PC-9 (cell line): ENCODE data around the gene CDHR2.

Experiments used
- EZH2 ChIP-seq: fragments of 200-600 bp; sonication (generic); IDR thresholded peaks from 2 replicates; pipeline ENCODE4 v1.8.0; 2017; ENCODE audit warnings: antibody characterized with exemption, low read depth
- TF ChIP-seq, protein P1 (sequence below): fragments of 200-600 bp; sonication (generic); conservative IDR thresholded peaks from 2 replicates; pipeline ENCODE4 v1.6.1; 2017; ENCODE audit warnings: mixed run types, antibody characterized with exemption, mild to moderate bottlenecking, moderate library complexity

DNA sequence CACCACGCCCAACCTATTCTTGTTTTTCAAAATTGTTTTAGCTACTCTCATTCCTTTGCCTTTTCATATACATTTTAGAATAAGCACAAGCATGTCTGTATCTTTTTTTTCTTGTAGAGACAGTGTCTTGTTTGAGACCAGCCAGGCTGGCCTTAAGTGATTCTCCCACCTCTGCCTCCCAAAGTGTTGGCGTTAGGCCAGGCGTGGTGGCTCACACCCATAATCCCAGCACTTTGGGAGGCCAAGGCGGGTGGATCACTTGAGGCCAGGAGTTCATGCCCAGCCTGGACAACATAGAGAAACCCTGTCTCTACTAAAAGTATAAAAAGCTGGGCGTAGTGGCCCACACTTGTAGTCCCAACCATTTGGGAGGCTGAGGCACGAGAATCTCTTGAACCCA is 25.0 kb upstream of the CDHR2 start:
- TF ChIP-seq, protein P1, sequence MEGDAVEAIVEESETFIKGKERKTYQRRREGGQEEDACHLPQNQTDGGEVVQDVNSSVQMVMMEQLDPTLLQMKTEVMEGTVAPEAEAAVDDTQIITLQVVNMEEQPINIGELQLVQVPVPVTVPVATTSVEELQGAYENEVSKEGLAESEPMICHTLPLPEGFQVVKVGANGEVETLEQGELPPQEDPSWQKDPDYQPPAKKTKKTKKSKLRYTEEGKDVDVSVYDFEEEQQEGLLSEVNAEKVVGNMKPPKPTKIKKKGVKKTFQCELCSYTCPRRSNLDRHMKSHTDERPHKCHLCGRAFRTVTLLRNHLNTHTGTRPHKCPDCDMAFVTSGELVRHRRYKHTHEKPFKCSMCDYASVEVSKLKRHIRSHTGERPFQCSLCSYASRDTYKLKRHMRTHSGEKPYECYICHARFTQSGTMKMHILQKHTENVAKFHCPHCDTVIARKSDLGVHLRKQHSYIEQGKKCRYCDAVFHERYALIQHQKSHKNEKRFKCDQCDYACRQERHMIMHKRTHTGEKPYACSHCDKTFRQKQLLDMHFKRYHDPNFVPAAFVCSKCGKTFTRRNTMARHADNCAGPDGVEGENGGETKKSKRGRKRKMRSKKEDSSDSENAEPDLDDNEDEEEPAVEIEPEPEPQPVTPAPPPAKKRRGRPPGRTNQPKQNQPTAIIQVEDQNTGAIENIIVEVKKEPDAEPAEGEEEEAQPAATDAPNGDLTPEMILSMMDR, result no peak
- TF ChIP-seq EZH2, result no peak
